ENCODE data around the gene CCDC81.
A peak's percentile ranks its signal among the peaks of the same experiment; 100 is the strongest.

CCDC81 gene

DNA sequence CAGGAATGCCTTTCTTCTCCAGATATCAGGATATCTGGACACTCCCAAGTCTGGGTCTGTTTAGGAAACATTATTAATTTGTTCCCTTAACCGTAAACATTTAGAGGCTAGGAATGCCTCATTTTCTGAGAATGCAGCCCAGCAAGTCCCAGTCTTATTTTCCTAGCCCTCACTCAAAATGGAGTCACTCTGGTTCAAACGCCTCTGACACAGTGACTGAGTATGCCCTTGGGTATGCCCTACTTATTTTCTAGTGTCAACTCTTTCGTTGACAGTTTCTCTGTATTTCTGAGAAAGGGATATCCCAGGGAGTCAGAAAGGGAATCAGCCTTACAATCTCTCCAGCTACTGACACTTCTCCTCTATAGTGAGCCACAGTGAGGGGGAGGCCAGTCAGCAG lies 16.0 kb upstream of the CCDC81 start:
- ChIA-PET CTCF (interaction anchor here (1.0 to 14.5 kb wide), 7 partner anchors 9 to 99 kb away, joined by 3 to 247 read pairs (median 22); partner anchors contain the start of gene CCDC81), POLR2A (no interaction called here)
- H3K4me3 ChIP-seq (ENCODE audit: low read depth, low read length), result no peak overlapping the region
- no peak for DNase-seq (ENCODE audit: low read depth, low spot score)
- TF ChIP-seq, protein P1, sequence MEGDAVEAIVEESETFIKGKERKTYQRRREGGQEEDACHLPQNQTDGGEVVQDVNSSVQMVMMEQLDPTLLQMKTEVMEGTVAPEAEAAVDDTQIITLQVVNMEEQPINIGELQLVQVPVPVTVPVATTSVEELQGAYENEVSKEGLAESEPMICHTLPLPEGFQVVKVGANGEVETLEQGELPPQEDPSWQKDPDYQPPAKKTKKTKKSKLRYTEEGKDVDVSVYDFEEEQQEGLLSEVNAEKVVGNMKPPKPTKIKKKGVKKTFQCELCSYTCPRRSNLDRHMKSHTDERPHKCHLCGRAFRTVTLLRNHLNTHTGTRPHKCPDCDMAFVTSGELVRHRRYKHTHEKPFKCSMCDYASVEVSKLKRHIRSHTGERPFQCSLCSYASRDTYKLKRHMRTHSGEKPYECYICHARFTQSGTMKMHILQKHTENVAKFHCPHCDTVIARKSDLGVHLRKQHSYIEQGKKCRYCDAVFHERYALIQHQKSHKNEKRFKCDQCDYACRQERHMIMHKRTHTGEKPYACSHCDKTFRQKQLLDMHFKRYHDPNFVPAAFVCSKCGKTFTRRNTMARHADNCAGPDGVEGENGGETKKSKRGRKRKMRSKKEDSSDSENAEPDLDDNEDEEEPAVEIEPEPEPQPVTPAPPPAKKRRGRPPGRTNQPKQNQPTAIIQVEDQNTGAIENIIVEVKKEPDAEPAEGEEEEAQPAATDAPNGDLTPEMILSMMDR (IDR thresholded peaks at IDR 0.05; ENCODE audit: insufficient read depth, low read length, missing control alignments), result no peak

DNA sequence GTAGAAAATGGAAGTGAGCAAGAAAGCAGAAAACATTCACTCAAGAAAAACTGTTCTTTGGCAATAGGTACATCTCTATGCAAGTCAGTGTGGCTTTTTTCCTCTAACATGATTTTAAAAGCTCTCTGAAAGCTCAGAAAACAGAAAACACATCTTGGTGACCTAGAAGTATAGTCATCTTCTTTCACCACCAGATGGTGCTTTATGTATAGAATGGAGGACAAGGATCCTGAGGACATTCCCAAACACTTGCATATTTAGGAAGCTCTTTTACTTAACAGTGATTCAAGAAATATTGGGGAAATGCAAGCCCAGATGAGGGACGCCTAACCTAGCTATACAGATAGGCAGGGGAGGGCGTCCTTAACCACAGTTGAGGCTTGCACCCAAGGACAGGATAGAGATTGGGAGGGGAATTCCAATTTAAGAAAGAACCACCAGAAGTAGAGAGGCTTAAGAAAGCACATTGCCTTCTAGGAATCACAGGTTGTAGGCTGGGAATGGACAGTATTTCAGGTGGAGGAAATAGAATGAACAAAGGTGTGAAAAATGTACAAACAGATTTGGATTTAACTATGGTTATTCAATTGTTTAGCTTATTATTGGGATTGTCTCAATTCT lies 13.8 kb upstream of the CCDC81 start:
- ChIA-PET CTCF (interaction anchor here (0.7 to 14.5 kb wide), 48 partner anchors 8 to 561 kb away, joined by 3 to 247 read pairs (median 5); partner anchors contain the start of gene CCDC81), POLR2A (no interaction called here)
- peak; percentile 29 for DNase-seq (ENCODE audit: low read depth, low spot score)

DNA sequence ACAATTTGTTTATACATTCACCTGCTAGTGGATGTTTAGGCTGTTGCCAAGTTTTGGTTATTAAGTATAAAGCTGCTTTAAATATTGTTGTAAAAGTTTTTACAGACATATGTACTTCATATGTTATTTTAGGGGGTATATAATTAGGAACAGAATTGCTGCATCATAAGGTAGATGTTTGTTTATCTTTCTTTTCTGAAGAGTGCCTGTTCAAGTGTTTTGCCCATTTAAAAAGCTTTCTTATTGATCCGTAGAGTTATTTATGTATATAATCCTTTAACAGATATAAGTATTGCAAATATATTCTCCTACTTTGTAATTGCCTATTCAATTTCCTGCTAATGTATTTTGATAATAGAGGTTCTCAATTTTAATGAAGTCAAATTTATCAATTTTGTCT lies 11.3 kb upstream of the CCDC81 start:
- POLR2A ChIA-PET, result no interaction called here

More for the DNA sequence above, 13.8 kb upstream of the CCDC81 start:
- no peak overlapping the region for H3K4me3 ChIP-seq (ENCODE audit: low read depth, low read length)
- TF ChIP-seq, protein P1 (IDR thresholded peaks at IDR 0.05; ENCODE audit: insufficient read depth, low read length, missing control alignments), result peak; percentile 52

DNA sequence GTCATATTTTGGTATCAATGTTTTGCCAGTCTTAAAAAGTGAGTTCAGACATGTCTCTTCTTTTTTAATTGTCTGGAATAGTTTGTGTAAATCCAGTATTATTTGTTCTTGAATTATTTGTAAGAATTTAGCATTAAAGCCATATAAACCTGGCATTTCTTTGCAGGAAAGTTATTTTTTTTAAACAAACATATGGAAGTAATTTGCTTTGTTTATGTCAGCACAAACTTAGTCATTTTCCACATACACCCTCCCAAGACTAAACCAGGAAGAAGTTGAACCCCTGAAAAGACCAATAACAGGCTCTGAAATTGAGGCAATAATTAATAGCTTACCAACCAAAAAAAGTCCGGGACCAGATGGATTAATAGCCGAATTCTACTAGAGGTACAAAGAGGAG lies 9.1 kb upstream of the CCDC81 start:
- CTCF ChIA-PET, result interaction anchor here (14.5 kb wide), 1 partner anchor 48 kb away, joined by 247 read pairs; no protein-coding TSS in a partner anchor

More for the DNA sequence above, 11.3 kb upstream of the CCDC81 start:
- CTCF ChIA-PET, result interaction anchor here (0.9 to 14.5 kb wide), 4 partner anchors 11 to 454 kb away, joined by 3 to 247 read pairs (median 4); no protein-coding TSS in a partner anchor
- TF ChIP-seq, protein P1 (IDR thresholded peaks at IDR 0.05; ENCODE audit: insufficient read depth, low read length, missing control alignments), result no peak
- DNase-seq (ENCODE audit: low read depth, low spot score), result no peak
- no peak overlapping the region for H3K4me3 ChIP-seq (ENCODE audit: low read depth, low read length)

DNA sequence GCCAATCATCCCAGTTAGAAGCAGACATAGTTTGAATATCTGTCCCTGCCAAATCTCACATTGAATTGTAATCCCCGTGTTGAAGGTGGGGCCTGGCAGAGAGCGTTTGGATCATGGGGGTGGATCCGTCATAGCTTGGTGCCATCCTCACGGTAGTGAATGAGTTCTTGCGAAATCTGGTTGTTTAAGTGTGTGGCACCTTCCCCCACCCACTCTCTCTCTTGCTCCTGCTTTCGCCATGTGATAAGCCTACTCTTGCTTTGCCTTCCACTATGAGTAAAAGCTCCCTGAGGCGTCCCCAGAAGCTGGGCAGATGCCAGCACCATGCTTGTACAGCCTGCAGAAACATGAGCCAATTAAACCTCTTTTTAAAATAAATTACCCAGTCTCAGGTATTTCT lies 5.0 kb upstream of the CCDC81 start:
- H3K4me3 ChIP-seq (ENCODE audit: low read depth, low read length), result no peak overlapping the region
- TF ChIP-seq, protein P1 (IDR thresholded peaks at IDR 0.05; ENCODE audit: insufficient read depth, low read length, missing control alignments), result no peak
- no peak for DNase-seq (ENCODE audit: low read depth, low spot score)
- ChIA-PET POLR2A (no interaction called here), CTCF (interaction anchor here (4.6 to 14.5 kb wide), 2 partner anchors 9 to 44 kb away, joined by 48 to 247 read pairs; no protein-coding TSS in a partner anchor)

More for the DNA sequence above, 9.1 kb upstream of the CCDC81 start:
- H3K4me3 ChIP-seq (ENCODE audit: low read depth, low read length), result no peak overlapping the region
- POLR2A ChIA-PET, result no interaction called here
- no peak for DNase-seq (ENCODE audit: low read depth, low spot score)
- TF ChIP-seq, protein P1 (IDR thresholded peaks at IDR 0.05; ENCODE audit: insufficient read depth, low read length, missing control alignments), result no peak

DNA sequence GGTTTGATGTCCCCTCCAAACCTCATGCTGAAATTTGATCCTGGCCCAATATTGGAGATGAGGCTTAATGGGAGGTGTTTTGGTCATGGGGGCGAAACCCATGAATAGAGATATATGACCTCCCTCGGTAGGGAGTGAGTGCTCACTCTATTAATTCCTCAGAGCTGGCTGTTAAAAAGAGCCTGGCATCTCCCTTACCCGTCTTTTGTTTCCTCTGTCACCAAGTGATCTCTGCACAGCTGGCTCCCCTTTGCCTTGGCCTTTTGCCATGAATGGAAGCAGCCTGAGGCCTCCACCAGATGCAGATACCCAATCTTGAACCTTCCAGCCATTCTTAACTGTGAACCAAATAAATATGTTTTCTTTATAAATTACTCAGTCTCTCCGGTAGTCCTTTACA lies 4.5 kb upstream of the CCDC81 start:
- ChIA-PET CTCF (interaction anchor here (4.6 to 14.5 kb wide), 2 partner anchors 10 to 44 kb away, joined by 48 to 247 read pairs; no protein-coding TSS in a partner anchor), POLR2A (no interaction called here)
- H3K4me3 ChIP-seq (ENCODE audit: low read depth, low read length), result no peak overlapping the region
- no peak for DNase-seq (ENCODE audit: low read depth, low spot score)
- TF ChIP-seq, protein P1 (IDR thresholded peaks at IDR 0.05; ENCODE audit: insufficient read depth, low read length, missing control alignments), result no peak

Measured in AG04449 (cell line).